ENCODE measurements around the gene ERFL.
"Not testable (repeated sequence)": the region's sequence is repeated elsewhere in the genome, so short reads cannot be mapped to it uniquely, and the experiment has no call there.

The ERFL gene

DNA sequence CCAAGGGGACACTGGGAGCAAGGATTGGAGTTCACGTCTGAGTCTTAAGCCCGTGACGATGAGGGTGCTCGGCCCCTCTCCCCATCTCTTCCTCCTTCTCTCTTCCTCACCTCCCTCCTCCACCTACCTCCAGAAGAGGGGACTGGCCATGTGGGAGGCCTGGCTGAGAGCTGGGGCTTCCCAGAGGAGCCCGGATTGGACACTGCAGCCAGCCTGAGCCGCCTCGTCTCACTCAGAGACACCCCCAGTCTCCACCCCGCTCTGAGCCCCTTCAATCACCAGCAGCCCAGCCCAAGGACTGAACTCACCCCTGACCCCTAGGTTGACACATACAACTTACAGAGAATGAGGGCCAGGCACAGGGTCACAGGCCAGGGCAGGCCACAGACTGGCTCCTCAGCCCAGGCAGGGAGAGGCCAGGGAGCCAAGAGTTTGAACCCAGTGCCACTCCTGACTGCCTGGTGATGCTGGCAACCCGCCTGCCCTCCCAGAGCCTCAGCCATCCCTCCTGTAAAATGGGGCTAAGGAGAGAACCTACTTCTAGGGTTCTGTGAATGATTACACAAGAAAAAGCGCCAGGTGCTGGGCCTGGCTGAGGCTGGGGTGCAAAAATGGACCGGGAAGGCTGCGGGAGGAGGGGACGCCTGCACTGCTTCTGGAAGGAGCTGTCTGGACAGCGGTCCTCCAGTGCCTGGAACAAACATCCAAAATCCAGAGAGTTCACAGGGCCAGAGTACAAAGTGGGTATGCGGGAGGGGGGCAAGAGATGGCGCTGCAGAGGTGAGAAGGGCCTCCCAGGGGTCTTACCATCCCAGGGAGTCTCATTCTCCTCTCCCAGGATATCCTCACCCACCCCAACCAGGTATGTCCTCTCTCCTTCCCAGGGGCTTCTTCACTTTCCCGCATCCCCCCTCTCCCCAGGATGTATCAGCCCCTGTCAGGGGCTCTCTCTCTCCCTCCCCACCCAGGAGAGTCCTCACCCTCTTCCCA lies 50.0 kb downstream of the ERFL start:
- no peak for DNase-seq (ENCODE audit: low read depth in 2 of 2)

DNA sequence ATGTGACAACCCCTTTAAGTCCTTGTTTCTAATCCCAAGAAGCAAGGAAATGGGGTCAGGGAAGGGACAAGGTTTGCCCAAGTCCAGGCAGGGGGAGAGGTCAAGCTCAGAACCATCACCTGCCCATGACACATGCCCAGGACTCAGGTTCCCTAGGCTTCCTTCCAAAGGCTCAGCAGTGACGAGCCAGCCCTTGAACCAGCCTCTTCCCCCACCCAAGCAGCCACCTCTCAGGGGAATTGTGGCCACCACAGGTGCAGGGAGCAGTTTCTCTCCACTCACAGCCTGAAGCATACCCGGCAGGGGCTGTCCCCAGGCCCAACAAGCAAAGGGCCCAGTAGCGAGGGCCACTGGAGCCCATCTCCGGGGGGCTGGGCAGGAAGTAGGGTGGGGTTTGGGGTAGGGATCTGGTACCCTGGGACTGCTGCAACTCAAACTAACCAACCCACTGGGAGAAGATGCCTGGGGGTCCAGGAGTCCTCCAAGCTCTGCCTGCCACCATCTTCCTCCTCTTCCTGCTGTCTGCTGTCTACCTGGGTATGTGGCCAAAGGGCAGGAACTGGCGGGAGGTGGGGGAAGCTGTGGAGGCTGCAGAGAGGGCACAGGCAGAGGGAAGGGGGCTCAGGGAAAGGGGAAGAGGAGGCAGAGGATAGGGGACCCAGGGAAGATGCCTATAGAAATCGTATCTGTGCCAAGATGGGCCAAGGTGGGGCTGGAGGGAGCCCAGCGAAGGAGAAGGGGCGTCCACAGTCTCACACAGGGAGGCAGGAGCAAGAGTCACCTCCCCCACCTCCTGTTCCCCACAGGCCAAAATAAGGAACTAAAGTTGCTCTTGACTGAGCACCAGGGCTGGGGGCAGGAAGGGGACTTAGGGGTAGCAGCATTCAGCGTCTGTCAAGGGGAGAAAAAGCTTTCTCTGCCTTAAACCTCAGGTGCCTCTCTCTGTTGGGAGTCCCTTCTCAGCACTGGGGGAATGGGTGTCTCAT lies 51.1 kb downstream of the ERFL start, which contains the start of gene CD79A:
Gene CD79A, plus strand, starts transcription at position 433 of the 986 bp plus-strand sequence. Its CDS starts 26 bp downstream, at position 459.
- DNase-seq (ENCODE audit: low read depth in 2 of 2), result no peak

DNA sequence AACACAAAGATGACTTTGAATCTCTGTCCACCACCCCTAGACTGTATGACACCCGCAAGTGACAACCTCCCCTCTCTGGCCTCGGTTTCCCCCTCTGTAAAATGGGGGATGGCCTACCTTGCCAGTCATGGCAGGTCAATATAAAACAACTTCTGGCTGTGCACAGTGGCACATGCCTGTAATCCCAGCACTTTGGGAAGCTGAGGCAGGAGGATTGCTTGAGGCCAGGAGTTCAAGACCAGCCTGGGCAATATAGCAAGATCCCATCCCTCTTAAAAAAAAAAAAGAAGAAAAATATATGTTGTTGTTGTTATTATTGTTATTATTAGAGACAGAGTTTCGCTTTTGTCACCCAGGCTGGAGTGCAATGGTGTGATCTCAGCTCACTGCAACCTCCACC lies 52.3 kb downstream of the ERFL start:
- not testable (repeated sequence) for DNase-seq (ENCODE audit: low read depth in 2 of 2)

DNA sequence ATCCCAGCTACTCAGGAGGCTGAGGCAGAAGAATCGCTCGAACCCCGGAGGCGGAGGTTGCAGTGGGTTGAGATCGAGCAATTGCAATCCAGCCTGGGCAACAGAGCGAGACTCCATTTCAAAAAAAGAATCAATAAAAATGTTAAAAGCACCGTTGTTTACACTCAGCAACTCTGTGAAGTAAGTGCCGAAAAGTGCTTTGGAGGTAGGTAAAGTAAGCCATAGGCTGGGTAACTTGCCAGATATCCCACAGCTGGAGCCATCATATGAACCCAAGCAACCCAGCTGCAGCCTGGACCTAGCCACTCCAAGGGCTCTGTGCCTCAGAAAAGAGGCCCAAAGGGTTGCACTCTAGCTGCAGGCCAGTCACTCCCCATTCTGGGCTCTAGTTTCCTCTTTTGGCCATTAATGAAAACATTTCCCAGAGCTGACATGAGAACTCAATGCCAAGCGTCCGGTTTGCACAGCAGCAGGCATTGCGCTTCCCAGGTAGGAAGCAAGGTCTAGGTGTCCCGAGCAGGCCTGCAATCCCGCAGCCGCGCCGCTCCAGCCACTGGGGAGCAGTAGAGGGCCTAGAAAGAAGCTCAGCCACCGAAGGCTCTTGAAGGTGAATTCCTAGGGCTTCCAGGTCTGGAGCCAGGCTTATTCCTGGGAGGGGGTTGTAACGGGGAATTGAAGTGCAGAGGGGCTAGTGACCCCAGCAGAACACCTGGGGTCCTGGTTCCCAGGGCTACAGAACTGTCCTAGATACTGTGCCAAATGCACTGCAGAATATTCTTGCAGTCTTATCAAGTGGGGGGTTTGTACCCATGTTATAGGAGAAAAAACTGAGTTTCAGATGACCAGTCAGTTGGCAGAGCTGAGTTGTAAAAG lies 55.2 kb downstream of the ERFL start:
- DNase-seq (ENCODE audit: low read depth in 2 of 2), result no peak

DNA sequence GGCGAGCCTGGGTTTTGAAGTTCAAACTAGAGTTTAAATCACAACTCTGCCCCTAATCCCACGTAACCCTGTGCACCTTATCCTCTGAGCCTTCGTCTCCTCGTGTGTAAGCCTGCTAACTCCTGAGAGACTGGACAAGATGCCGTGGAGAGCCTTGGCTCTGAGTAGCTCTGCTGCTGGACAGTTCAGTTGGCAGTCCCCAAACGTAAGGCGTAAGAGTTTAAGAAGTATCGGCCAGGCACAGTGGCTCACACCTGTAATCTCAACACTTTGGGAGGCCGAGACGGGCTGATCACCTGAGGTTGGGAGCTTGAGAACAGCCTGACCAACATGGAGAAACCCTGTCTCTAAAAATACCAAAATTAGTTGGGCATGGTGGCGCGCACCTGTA lies 55.9 kb downstream of the ERFL start:
- no peak for DNase-seq (ENCODE audit: low read depth in 2 of 2)

- DNase-seq (ENCODE audit: low read depth in 2 of 2), result peak in 1 of 2 donors; percentile 37
Measured at GRCh38 chr19:41871573-41872383, 56.5 kb downstream of the ERFL start.

GRCh38 chr19:41870401-41870873 lies 57.8 kb downstream of the ERFL start:
- DNase-seq (ENCODE audit: low read depth in 2 of 2), result no peak

DNA sequence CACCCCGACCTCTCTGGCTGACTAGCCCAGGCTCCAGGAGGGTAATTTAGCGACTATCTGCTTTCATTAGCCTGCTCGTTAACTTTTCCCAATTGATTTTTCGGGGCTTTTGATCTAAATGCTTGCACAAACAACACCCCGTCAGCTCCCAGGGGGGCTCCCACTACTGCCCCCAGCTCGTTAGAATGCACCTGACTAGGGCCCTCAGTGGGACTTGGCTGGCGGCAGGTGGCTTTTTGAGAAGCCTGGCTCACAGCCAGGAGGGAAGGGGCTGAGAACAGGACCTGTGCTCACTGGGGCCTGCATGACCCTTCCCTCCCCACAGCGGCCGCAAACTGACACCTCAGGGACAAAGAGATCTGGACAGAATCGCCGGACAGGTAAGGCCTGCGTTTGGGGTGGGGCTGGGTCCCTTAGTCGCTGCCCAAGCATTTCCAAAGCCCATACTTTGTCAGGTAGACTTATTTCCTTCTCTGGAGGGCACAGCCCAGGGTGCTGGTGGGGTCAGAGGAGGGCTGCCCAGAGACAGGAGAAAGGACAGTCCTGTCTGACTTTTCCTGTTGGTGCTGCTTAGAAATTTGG lies 58.8 kb downstream of the ERFL start:
- DNase-seq (ENCODE audit: low read depth in 2 of 2), result no peak

DNA sequence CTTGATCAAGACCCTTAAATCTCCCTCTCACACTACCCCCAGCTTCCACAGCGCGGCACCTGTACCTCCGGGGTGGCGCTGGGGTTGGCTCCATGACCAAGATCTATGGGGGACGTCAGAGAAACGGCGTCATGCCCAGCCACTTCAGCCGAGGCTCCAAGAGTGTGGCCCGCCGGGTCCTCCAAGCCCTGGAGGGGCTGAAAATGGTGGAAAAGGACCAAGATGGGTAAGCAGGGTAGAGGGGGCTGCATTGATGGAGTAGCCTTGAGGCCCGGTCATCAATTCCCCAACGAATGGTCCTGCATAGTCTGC lies 59.3 kb downstream of the ERFL start:
- no peak for DNase-seq (ENCODE audit: low read depth in 2 of 2)

DNA sequence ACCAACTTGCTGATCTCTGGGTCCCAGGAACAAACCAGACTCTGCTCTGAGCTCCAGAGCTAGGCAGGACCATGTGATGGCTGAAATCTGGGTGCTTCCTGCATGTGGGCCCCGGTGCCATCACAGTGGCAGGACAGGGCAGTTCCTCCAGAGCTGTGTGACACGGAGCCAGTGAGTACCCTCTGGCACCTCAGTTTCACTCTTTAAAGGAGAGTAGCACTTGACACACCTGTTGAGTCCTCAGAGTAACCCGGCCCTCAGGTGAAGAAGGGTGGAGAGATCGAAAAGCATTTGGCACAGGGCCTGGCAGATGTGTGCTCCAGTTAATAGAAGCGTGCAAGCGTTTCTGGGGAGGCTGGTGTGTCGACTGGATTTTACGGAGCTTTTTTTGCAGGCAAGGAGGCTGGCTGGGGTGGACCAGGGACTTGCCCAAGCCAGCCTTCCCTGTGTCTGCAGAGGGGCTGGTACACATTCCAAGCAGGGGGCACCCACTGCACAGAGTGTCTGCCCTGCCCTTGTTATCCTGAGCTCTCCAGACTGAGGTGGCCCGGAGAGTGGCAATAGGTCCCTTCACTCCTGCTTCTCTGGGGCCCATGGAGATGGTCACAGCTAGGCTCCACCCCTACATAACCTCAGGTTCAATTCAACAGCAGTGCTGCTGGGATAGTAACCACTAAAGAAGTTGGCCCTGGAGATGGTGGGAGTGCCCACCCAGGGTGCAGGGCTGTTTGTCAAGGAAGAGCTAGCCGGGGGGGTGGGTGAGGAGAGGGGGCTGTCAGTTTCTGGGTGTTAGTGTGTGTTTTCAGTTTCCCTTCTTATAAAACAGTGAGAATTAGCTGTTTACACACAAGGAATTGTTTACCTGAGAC lies 59.9 kb downstream of the ERFL start:
- no peak for DNase-seq (ENCODE audit: low read depth in 2 of 2)

GRCh38 chr19:41866284-41866683 lies 62.0 kb downstream of the ERFL start:
- no peak for DNase-seq (ENCODE audit: low read depth in 2 of 2)

- no peak for DNase-seq (ENCODE audit: low read depth in 2 of 2)
Measured at GRCh38 chr19:41864374-41864773, 63.9 kb downstream of the ERFL start.

DNA sequence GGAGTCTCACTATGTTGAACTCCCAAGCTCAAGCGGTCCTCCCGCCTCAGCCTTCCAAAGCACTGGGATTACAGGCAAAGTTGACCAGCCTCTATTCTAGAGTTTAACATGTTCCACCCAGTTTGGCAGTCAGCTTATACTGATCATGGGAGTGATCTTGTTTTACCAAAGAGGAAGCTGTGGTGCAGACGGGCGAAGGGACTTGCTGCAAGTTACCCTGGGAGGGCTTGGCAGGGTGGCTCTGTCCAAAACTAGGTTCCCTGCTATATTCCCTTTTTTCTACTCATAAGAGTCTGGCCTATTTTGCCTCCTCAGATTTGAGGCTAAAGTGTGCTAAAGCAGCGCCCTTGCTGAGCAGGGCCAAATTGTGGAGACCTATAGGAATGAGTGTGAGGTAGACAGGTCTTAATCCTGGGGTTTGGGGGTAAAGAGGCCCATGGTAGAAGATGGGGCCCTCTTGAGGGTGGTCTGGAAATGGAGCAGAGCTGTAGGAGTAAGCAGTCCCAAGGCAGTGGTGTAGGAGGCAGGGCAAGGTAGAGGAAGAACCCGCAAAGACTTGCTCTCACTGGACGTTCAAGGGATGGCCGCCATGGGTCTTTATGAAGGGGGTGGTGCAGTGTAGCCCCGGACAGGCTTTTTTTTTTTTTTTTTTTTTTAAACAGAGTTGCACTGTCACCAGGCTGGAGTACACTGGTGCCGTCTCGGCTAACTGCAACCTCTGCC lies 64.9 kb downstream of the ERFL start:
- DNase-seq (ENCODE audit: low read depth in 2 of 2), result no peak

DNA sequence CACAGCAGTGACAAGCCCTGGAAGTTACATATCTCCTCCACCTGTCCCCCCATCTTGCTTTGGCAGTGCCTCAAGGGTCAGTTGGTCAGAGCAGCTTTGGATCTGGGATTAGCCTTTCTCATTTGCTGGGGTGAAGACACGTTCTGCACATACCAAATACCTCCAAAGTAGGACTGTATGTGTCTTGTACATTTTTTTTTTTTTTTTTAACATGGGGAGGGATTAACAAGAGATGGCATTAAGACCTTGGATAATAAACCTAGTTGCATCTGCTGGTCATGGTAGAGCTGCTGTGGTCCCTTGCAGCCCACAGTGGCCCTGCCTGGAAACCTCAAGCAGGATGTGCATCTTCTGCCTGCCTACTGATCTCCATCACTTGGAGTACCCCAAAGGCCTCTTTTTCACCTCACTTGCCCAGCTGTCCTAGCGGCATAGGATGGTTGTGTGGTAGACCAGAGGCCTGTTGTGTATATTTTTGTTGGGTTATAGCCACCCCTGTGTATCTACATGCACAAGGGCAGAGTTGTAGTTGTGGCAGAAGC lies 65.7 kb downstream of the ERFL start:
- no peak for DNase-seq (ENCODE audit: low read depth in 2 of 2)

DNA sequence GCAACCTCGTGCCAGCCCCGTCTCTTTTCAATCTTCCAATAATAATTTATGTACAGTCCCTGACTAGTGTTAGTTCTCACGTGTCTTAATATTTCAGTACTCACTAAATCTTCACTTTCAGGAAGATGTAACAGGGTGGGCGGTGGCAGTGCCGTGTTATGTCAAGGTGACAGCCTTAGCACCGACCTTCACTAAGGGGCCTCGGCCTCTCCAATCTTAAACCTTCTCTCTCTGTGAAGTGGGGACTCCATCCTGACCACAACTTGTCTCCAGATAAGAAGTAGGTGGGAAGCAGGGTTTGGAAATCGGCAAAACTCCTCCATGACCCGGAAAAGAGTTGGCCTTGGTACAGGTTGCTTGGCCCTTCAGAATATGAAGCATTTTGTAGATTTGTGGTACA lies 66.4 kb downstream of the ERFL start:
- DNase-seq (ENCODE audit: low read depth in 2 of 2), result no peak

- no peak for DNase-seq (ENCODE audit: low read depth in 2 of 2)
Measured at GRCh38 chr19:41861116-41861768, 67.0 kb downstream of the ERFL start.

GRCh38 chr19:41860419-41861115 lies 67.7 kb downstream of the ERFL start:
- DNase-seq (ENCODE audit: low read depth in 2 of 2), result no peak

All from stimulated activated CD8-positive, alpha-beta memory T cell treated with anti-CD3 and anti-CD28 coated beads, Interleukin-15, amount 100 ng/mL, for 4 hours (primary cell).